IMR-90 (cell line): ENCODE measurements around the gene TXNDC15. TPM values are rescaled to one million over a fixed set of nuclear protein-coding genes. Genes with fewer than 3 reads are reported as not detected.

Experiments used
- ATAC-seq: fragments of 200-7000 bp; cut with Tn5 transposase; 2 replicates; pipeline ENCODE4 v1.9.1; 2020; ENCODE audit warnings: low read depth, mild to moderate bottlenecking, moderate library complexity
- BruUV-seq: library from RNA; stranded (reverse); fragments of 400-500 nt; replicated peaks from 2 replicates; lab custom pipeline; 2021; lab: Mats Ljungman, UMichigan
- CTCF ChIA-PET: fragments of 300-600 bp; formaldehyde crosslinking; extraction: SDS; loops from one replicate; lab custom pipeline; 2021; ENCODE audit warnings: antibody characterized with exemption; lab: Yijun Ruan, JAX
- POLR2A ChIA-PET: fragments of 300-600 bp; sonication (Branson Sonifier 250); formaldehyde crosslinking; loops from one replicate; lab custom pipeline; 2022; ENCODE audit warnings: antibody characterized with exemption; ENCODE audit not compliant: unreplicated experiment; lab: Charles Lee
- DNase-seq: peaks from one replicate; pipeline ENCODE4 v3.0.0; 2013
- H2AFZ ChIP-seq: replicated peaks from 2 replicates; pipeline ENCODE3; 2013; ENCODE audit warnings: low read length, mild to moderate bottlenecking; ENCODE audit not compliant: poor library complexity
- H2AK5ac ChIP-seq: 2 replicates; pipeline ENCODE4 v1.6.1; 2013; ENCODE audit warnings: low read depth, low read length, inconsistent platforms
- H2AK9ac ChIP-seq: replicated peaks from 2 replicates; pipeline ENCODE3; 2013; ENCODE audit warnings: mild to moderate bottlenecking, low read depth, low read length, moderate library complexity; ENCODE audit not compliant: poor library complexity
- H2BK120ac ChIP-seq: 2 replicates; pipeline ENCODE4 v1.6.1; 2013; ENCODE audit warnings: low read depth, low read length, inconsistent platforms
- H2BK15ac ChIP-seq: 3 replicates; pipeline ENCODE4 v1.6.1; 2013; ENCODE audit warnings: low read depth, low read length, inconsistent platforms
- H2BK20ac ChIP-seq: 2 replicates; pipeline ENCODE4 v1.6.1; 2013; ENCODE audit warnings: low read depth, mild to moderate bottlenecking, inconsistent platforms, low read length, moderate library complexity
- H2BK5ac ChIP-seq: 2 replicates; pipeline ENCODE4 v1.6.1; 2013; ENCODE audit warnings: mild to moderate bottlenecking, low read depth, low read length, inconsistent platforms; ENCODE audit not compliant: poor library complexity, severe bottlenecking
- H3K14ac ChIP-seq: replicated peaks from 2 replicates; pipeline ENCODE4 v1.6.1; 2013; ENCODE audit warnings: low read depth, low read length, inconsistent platforms
- H3K18ac ChIP-seq: 2 replicates; pipeline ENCODE4 v1.6.1; 2013; ENCODE audit warnings: low read depth, low read length, control low read depth
- H3K23ac ChIP-seq: 2 replicates; pipeline ENCODE4 v1.6.1; 2013; ENCODE audit warnings: low read depth, low read length, inconsistent platforms
- H3K27ac ChIP-seq: 2 replicates; pipeline ENCODE4 v1.5.1; 2013; ENCODE audit warnings: mild to moderate bottlenecking, control low read depth, low read length; ENCODE audit not compliant: insufficient read depth
- H3K27me3 ChIP-seq: 2 replicates; pipeline ENCODE4 v1.6.1; 2013; ENCODE audit warnings: low read length; ENCODE audit not compliant: control insufficient read depth, insufficient read depth
- H3K36me3 ChIP-seq: 2 replicates; pipeline ENCODE4 v1.6.1; 2013; ENCODE audit warnings: low read length, mixed read lengths; ENCODE audit not compliant: control insufficient read depth, insufficient read depth
- H3K4ac ChIP-seq: 2 replicates; pipeline ENCODE4 v1.6.1; 2013; ENCODE audit warnings: low read depth, low read length, inconsistent platforms
- H3K4me1 ChIP-seq: 2 replicates; pipeline ENCODE4 v1.6.1; 2013; ENCODE audit warnings: low read length, mixed read lengths; ENCODE audit not compliant: control insufficient read depth, insufficient read depth
- H3K4me2 ChIP-seq: 2 replicates; pipeline ENCODE4 v1.6.1; 2013; ENCODE audit warnings: low read depth, mild to moderate bottlenecking, control low read depth, low read length, moderate library complexity
- H3K4me3 ChIP-seq: 2 replicates; pipeline ENCODE4 v1.5.1; 2013; ENCODE audit warnings: low read depth, mild to moderate bottlenecking, control low read depth, low read length, moderate library complexity; ENCODE audit not compliant: insufficient read depth
- H3K56ac ChIP-seq: 2 replicates; pipeline ENCODE4 v1.6.1; 2013; ENCODE audit warnings: low read length, inconsistent platforms; ENCODE audit not compliant: insufficient read depth; ENCODE audit errors: extremely low read depth
- H3K79me1 ChIP-seq, 2 experiments: 2 replicates each; pipeline ENCODE4 v1.6.1; 2013; ENCODE audit warnings: low read length in 2 of 2, inconsistent platforms in 1 of 2, low read depth in 1 of 2
- H3K9ac ChIP-seq: 2 replicates; pipeline ENCODE4 v1.6.1; 2013; ENCODE audit warnings: low read depth, low read length, control low read depth
- H3K9me1 ChIP-seq: 2 replicates; pipeline ENCODE4 v1.6.1; 2013; ENCODE audit warnings: low read length, inconsistent platforms; ENCODE audit not compliant: insufficient read depth
- H3K9me3 ChIP-seq: 2 replicates; pipeline ENCODE4 v1.6.1; 2013; ENCODE audit warnings: low read length; ENCODE audit not compliant: control insufficient read depth, insufficient read depth
- H4K20me1 ChIP-seq: 2 replicates; pipeline ENCODE4 v1.6.1; 2013; ENCODE audit warnings: low read length, inconsistent platforms; ENCODE audit not compliant: insufficient read depth
- H4K5ac ChIP-seq: 2 replicates; pipeline ENCODE4 v1.6.1; 2013; ENCODE audit warnings: mild to moderate bottlenecking, low read depth, low read length, control low read depth
- H4K8ac ChIP-seq, 2 experiments: 2 replicates each; pipeline ENCODE4 v1.6.1; 2013; ENCODE audit warnings: low read depth in 2 of 2, low read length in 2 of 2, control low read depth in 1 of 2, inconsistent platforms in 1 of 2
- H4K91ac ChIP-seq: 2 replicates; pipeline ENCODE4 v1.6.1; 2013; ENCODE audit warnings: low read depth, low read length, inconsistent platforms; ENCODE audit not compliant: insufficient read depth
- CEBPB ChIP-seq: IDR thresholded peaks from 2 replicates; pipeline ENCODE4 v1.6.1; 2012; ENCODE audit warnings: low read depth, low read length, improper control_type of control experiment
- FOS ChIP-seq: fragments of 150-350 bp; IDR thresholded peaks from 2 replicates; pipeline ENCODE4 v1.6.1; 2016; ENCODE audit warnings: low read depth, low read length
- MAFK ChIP-seq: IDR thresholded peaks from 2 replicates; pipeline ENCODE4 v1.6.1; 2012; ENCODE audit warnings: low read depth, low read length, improper control_type of control experiment
- MAZ ChIP-seq: IDR thresholded peaks from 2 replicates; pipeline ENCODE4 v1.6.1; 2012; ENCODE audit warnings: low read depth, mild to moderate bottlenecking, low read length, improper control_type of control experiment, moderate library complexity, borderline replicate concordance
- MXI1 ChIP-seq: IDR thresholded peaks from 2 replicates; pipeline ENCODE4 v1.6.1; 2012; ENCODE audit warnings: low read depth, mild to moderate bottlenecking, low read length, moderate library complexity, borderline replicate concordance
- NFE2L2 ChIP-seq: fragments of 150-350 bp; IDR thresholded peaks from 2 replicates; pipeline ENCODE4 v1.6.1; 2016; ENCODE audit warnings: low read depth, mild to moderate bottlenecking, low read length
- POLR2A ChIP-seq: IDR thresholded peaks from 2 replicates; pipeline ENCODE4 v1.6.1; 2012; ENCODE audit warnings: mild to moderate bottlenecking, low read depth, low read length
- RCOR1 ChIP-seq: IDR thresholded peaks from 2 replicates; pipeline ENCODE4 v1.6.1; 2012; ENCODE audit warnings: mild to moderate bottlenecking, low read length, improper control_type of control experiment; ENCODE audit not compliant: insufficient replicate concordance
- RFX5 ChIP-seq: IDR thresholded peaks from 2 replicates; pipeline ENCODE4 v1.8.0; 2012; ENCODE audit warnings: low read depth, mild to moderate bottlenecking, low read length, moderate library complexity
- WGBS, 2 experiments: methylation state at CpG; one replicate each; pipeline versions ENCODE4 v1.1.5 to v1.1.7; 2013; ENCODE audit warnings: missing lambda C conversion rate in 2 of 2; ENCODE audit not compliant: insufficient read length in 1 of 2; ENCODE audit errors: extremely low coverage in 2 of 2; 5-methylcytosine and 5-hydroxymethylcytosine counted together
- dilution Hi-C: fragments of 300-500 bp; cut with HindIII; formaldehyde crosslinking; loops from one replicate; pipeline ENCODE4 v1.14.3; 2018; ENCODE audit warnings: low sequenced_read_pairs; ENCODE audit not compliant: unreplicated experiment
- in situ Hi-C: fragments of 300-500 bp; cut with MboI; formaldehyde crosslinking; loops from 3 replicates; pipeline ENCODE4 v1.14.3; 2019; ENCODE audit warnings: low sequenced_read_pairs, inconsistent platforms, mixed read lengths
- intact Hi-C: fragments of 100-400 bp; cut with micrococcal nuclease; formaldehyde crosslinking; loops from 2 replicates; pipeline ENCODE4 v1.10.0; 2022
- polyA plus RNA-seq, 3 experiments: library from polyadenylated mRNA; depleted of rRNA; stranded (reverse); fragments of >200 nt; gene quantifications; 2 replicates each; pipeline ENCODE4 v1.2.3, GENCODE V29; 2012; ENCODE audit warnings: low replicate concordance in 1 of 3
- total RNA-seq: library from RNA; depleted of rRNA; stranded (reverse); fragments of >200 nt; gene quantifications from 2 replicates; pipeline ENCODE4 v1.2.3, GENCODE V29; 2012
- TF ChIP-seq, protein P1 (sequence below): conservative IDR thresholded peaks from 2 replicates; pipeline ENCODE4 v1.5.1; 2012; ENCODE audit warnings: mild to moderate bottlenecking, low read depth, low read length, improper control_type of control experiment
- TF ChIP-seq, protein P2 (sequence below): fragments of 150-350 bp; IDR thresholded peaks from 2 replicates; pipeline ENCODE4 v1.6.1; 2016; ENCODE audit warnings: low read depth, mild to moderate bottlenecking, low read length, moderate library complexity, borderline replicate concordance
- TF ChIP-seq, protein P3 (sequence below): fragments of 150-350 bp; IDR thresholded peaks from 2 replicates; pipeline ENCODE4 v1.6.1; 2017; ENCODE audit warnings: mild to moderate bottlenecking, antibody characterized with exemption, low read length, low read depth

The TXNDC15 gene
- total and polyA plus RNA-seq, 2 of the 4 experiments (the other 2 are of a cell fraction) = 87.0 to 125 TPM

DNA sequence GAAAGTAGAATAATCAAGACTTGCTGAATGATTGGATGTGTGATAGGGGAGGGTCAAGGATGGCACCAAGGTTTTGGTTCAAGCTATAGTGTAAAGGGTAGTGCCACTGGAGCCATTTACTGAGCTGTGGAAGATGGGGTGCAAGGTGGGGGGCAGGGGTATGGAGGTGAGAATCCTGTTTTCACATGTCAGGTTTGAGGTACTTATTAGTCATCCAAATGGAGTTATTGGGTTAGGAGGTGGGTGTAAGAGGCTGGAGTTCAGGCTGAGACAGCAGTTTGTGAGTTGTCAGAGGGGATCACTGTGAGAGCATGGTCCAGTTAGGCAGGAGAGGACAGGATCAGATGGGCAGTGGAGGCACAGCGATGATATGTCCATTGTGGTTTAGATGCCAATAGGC, 39.6 kb downstream of the TXNDC15 start:
- Histone ChIP-seq H3K14ac (no peak overlapping the region), H3K18ac (no peak overlapping the region), H3K4me1 (peaks cover 2% of the 10 kb centered on the region; the same call in 1 of the 2 replicates), H4K5ac (no peak overlapping the region), H2AK9ac (no peak overlapping the region), H3K79me1 (peaks cover 3 to 16% of the 10 kb centered on the region in 2 experiments), H4K8ac (no peak overlapping the region), H2BK5ac (no peak overlapping the region), H2BK20ac (no peak overlapping the region), H3K36me3 (peaks cover 6% of the 10 kb centered on the region; the same call in 1 of the 2 replicates), H3K9me3 (no peaks in the 10 kb centered on the region), H3K27me3 (no peaks in the 10 kb centered on the region), H2BK120ac (no peak overlapping the region), H2AFZ (no peak overlapping the region), H3K56ac (no peak overlapping the region), H3K23ac (no peak overlapping the region), H3K9ac (no peak overlapping the region), H4K91ac (no peak overlapping the region), H3K4ac (no peak overlapping the region), H3K4me3 (no peak overlapping the region), H4K20me1 (no peaks in the 10 kb centered on the region), H3K9me1 (peaks cover 3% of the 10 kb centered on the region; the same call in 1 of the 2 replicates), H3K4me2 (no peak overlapping the region), H3K27ac (no peak overlapping the region), H2BK15ac (no peak overlapping the region), H2AK5ac (no peak overlapping the region)
- dilution Hi-C loops (no loop called here), in situ Hi-C loops (no loop called here), intact Hi-C loops (no loop called here)
- CTCF ChIA-PET = interaction anchor here (0.6 kb wide), 1 partner anchor 290 kb away, joined by 4 read pairs; no protein-coding TSS in a partner anchor
- ATAC-seq (no peak), DNase-seq (no peak)
- POLR2A ChIA-PET = no interaction called here
- BruUV-seq = no TSS peak
- WGBS, 2 experiments = 100% methylated on average over 1 of the region's 1 CpG; no CpG with 5 or more reads in 1 of the 2 experiments
- TF ChIP-seq CEBPB (no peak), MAFK (no peak), RCOR1 (no peak), RFX5 (no peak), MAZ (no peak), MXI1 (no peak), FOS (no peak), POLR2A (no peak), NFE2L2 (no peak)
- TF ChIP-seq, protein P1, sequence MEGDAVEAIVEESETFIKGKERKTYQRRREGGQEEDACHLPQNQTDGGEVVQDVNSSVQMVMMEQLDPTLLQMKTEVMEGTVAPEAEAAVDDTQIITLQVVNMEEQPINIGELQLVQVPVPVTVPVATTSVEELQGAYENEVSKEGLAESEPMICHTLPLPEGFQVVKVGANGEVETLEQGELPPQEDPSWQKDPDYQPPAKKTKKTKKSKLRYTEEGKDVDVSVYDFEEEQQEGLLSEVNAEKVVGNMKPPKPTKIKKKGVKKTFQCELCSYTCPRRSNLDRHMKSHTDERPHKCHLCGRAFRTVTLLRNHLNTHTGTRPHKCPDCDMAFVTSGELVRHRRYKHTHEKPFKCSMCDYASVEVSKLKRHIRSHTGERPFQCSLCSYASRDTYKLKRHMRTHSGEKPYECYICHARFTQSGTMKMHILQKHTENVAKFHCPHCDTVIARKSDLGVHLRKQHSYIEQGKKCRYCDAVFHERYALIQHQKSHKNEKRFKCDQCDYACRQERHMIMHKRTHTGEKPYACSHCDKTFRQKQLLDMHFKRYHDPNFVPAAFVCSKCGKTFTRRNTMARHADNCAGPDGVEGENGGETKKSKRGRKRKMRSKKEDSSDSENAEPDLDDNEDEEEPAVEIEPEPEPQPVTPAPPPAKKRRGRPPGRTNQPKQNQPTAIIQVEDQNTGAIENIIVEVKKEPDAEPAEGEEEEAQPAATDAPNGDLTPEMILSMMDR = no peak
- TF ChIP-seq, protein P2, sequence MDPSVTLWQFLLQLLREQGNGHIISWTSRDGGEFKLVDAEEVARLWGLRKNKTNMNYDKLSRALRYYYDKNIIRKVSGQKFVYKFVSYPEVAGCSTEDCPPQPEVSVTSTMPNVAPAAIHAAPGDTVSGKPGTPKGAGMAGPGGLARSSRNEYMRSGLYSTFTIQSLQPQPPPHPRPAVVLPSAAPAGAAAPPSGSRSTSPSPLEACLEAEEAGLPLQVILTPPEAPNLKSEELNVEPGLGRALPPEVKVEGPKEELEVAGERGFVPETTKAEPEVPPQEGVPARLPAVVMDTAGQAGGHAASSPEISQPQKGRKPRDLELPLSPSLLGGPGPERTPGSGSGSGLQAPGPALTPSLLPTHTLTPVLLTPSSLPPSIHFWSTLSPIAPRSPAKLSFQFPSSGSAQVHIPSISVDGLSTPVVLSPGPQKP = no peak
- TF ChIP-seq, protein P3, sequence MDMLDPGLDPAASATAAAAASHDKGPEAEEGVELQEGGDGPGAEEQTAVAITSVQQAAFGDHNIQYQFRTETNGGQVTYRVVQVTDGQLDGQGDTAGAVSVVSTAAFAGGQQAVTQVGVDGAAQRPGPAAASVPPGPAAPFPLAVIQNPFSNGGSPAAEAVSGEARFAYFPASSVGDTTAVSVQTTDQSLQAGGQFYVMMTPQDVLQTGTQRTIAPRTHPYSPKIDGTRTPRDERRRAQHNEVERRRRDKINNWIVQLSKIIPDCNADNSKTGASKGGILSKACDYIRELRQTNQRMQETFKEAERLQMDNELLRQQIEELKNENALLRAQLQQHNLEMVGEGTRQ = no peak
